ENCODE data around the gene DSTYK. TPM values are rescaled to one million over a fixed set of nuclear protein-coding genes. Genes with fewer than 3 reads are reported as not detected.

DSTYK gene
- total RNA-seq, 2 experiments from 2014 or later = 13.9 to 15.3 TPM

DNA sequence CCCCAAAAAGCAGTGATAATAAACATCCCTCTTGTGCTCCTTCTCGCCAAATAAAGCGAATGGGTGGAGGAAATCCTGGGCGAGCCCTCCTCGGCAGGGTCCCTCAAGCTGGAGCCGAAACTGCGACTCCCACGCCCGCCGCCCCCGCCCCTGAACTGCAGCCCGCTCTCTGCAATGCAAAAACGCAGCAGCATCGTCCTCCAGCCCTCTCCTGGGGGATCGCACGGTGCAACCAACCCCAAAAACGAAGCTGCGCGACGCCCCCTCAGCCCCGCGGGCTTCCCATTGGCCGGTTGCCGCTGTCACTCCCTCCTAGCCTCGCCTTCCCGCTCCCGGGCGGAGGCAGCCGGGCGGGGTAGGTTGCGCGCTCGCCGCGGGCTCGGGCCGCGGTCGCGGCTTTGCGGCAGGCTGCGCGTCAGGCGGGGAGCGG, 16.1 kb upstream of the DSTYK start, which contains the start of gene TMCC2:
TMCC2 (plus strand) TSS at position 363 of the 430 bp plus-strand sequence. CDS start 619 bp downstream, outside the sequence.
- peak; percentile 76 for ATAC-seq (ENCODE audit: poor library complexity)
- Histone ChIP-seq H3K36me3 (ENCODE audit: insufficient read depth, low read length) (no peaks in the 10 kb centered on the region), H3K4me3 (ENCODE audit: low read length) (peak within 1 kb of the TSS; percentile 64), H3K4me1 (ENCODE audit: insufficient read depth, low read length) (peaks cover 31% of the 10 kb centered on the region), H3K9me3 (ENCODE audit: control insufficient read depth in 1 of 2, insufficient read depth in 1 of 2, low read length in 2 of 2) (no peaks in the 10 kb centered on the region), H3K27ac (ENCODE audit: low read depth in 1 of 2, low read length in 2 of 2) (no peak within 1 kb of the TSS), H3K27me3 (ENCODE audit: control insufficient read depth in 1 of 2, insufficient read depth in 2 of 2, low read length in 2 of 2) (peaks cover 5 to 8% of the 10 kb centered on the region in 2 experiments)
- peak; percentile 49 to 87 (median 74) for DNase-seq
- peaks cover 30% of the 10 kb centered on the region for H3K4me1 Mint-ChIP-seq (ENCODE audit: low read depth)
- H3K27ac Mint-ChIP-seq = peak within 1 kb of the TSS; percentile 4
- no peak for TF ChIP-seq CTCF (IDR thresholded peaks at IDR 0.05)
- peak within 1 kb of the TSS; percentile 94 for H3K4me3 Mint-ChIP-seq
- intact Hi-C loops (cut with DNase I, micrococcal nuclease) = loop anchor here (1.0 to 5.0 kb wide), 3 partner anchors 15 to 105 kb away; partner anchors contain the start of genes DSTYK (in 1 of the 2) and RBBP5 (in 1 of the 2)
- ChIA-PET POLR2A (interaction anchor here (1.3 to 4.5 kb wide), 8 partner anchors 13 to 98 kb away, joined by 5 to 50 read pairs (median 7); partner anchors contain the start of genes DSTYK and NUAK2), CTCF (interaction anchor here (1.1 to 4.7 kb wide), 4 partner anchors 18 to 105 kb away, joined by 3 to 52 read pairs (median 7); partner anchors contain the start of gene RBBP5)
- no peaks in the 10 kb centered on the region for H3K36me3 Mint-ChIP-seq (ENCODE audit: low read depth)
- peaks cover 22% of the 10 kb centered on the region for H3K27me3 Mint-ChIP-seq
- no peaks in the 10 kb centered on the region for H3K9me3 Mint-ChIP-seq

DNA sequence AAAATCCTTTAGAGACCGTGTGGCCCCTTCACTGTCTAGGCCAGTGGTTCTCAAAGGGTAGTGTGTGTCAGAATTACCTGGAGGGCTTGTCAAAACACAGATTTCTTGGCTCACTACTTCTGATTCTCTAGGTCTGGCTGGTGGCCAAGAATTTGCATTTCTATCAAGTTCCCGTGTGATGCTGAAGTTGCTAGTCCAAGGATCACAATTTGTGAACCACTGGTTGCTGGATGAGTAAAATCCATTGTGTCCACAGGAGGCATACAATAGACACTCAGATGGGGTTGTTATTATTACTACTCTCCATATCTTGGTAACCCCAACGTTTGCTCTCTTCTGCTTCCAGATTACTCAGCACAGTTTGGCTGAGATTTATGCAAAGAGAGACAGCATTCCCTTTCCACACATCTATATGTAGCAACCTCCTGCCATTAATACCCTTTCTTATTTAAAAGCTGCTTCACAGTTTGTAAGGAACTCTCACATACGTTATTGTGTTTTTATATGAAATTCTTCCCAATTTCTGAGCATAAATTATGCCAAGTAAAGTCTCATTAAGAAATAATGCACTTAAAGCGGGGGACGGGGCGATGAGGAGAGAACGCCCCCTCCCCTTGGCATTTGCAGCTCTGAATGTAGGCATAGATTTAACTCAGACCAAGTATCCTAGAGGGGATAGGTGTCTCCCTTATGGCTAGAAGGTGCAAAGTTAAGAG, 15.5 kb upstream of the DSTYK start:
- H3K4me3 Mint-ChIP-seq = peak overlapping the region; percentile 87
- ATAC-seq (ENCODE audit: poor library complexity) (no peak), DNase-seq (peak in 2 of 14 experiments; percentile 23 to 27)
- H3K9me3 ChIP-seq (ENCODE audit: control insufficient read depth in 1 of 2, insufficient read depth in 1 of 2, low read length in 2 of 2) = no peaks in the 10 kb centered on the region
- TF ChIP-seq CTCF (IDR thresholded peaks at IDR 0.05) = no peak
- no peak overlapping the region for H3K27ac ChIP-seq (ENCODE audit: low read depth in 1 of 2, low read length in 2 of 2)
- peaks cover 31% of the 10 kb centered on the region for H3K4me1 ChIP-seq (ENCODE audit: insufficient read depth, low read length)
- H3K4me3 ChIP-seq (ENCODE audit: low read length) = peak overlapping the region; percentile 64
- no peaks in the 10 kb centered on the region for H3K9me3 Mint-ChIP-seq
- ChIA-PET POLR2A (interaction anchor here (1.3 to 4.5 kb wide), 6 partner anchors 12 to 94 kb away, joined by 5 to 50 read pairs (median 7); partner anchors contain the start of genes DSTYK and NUAK2), CTCF (interaction anchor here (1.1 to 4.7 kb wide), 3 partner anchors 19 to 46 kb away, joined by 3 to 52 read pairs (median 5); no protein-coding TSS in a partner anchor)
- no peak overlapping the region for H3K27ac Mint-ChIP-seq
- H3K36me3 ChIP-seq (ENCODE audit: insufficient read depth, low read length) = no peaks in the 10 kb centered on the region
- H3K36me3 Mint-ChIP-seq (ENCODE audit: low read depth) = no peaks in the 10 kb centered on the region
- intact Hi-C loops (cut with DNase I, micrococcal nuclease) = loop anchor here in 1 of 2 experiments (5.0 kb wide), 1 partner anchor 105 kb away; the partner anchor contains the start of gene RBBP5
- peaks cover 30% of the 10 kb centered on the region for H3K4me1 Mint-ChIP-seq (ENCODE audit: low read depth)
- peaks cover 23% of the 10 kb centered on the region for H3K27me3 Mint-ChIP-seq
- H3K27me3 ChIP-seq (ENCODE audit: control insufficient read depth in 1 of 2, insufficient read depth in 2 of 2, low read length in 2 of 2) = peaks cover 5 to 9% of the 10 kb centered on the region in 2 experiments

DNA sequence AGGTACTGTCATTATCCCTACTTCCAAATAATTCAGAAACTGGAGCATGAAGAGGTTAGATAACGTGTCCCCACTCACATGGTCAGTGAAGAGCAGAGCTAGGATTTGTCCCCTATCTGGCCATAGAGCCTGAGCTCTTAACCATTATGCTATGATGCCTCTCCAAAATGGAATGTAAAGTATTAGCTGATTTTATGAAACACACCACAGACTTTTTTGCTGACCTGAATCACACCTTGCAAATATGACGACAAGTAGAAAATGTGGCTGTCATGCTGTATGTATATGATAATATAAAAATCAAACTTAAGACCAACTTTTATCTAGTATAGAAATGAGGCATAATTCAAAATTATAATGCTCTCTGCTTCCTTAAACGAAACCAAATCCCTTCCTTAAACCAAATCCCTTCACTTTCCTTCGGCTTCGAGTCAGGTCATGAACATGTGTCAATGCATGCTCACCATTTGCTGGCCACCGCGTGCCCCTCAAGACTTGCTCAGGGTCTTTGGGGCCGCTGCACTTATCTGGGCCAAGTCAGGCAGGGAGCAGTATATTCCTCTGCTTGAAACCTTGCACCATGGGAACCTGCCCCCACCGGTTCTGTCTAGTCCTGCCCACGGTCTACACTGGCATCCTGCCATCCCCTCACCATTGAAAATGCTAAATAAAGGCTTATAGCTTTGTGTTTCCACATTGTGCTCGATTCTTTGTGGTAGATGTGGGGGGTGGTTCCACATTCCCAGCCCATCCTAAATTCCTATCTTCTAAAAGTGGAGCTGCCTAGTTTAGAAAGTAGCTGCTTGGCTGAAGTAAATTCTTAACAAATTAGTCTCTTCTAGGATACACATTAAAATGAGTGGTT, 14.6 kb upstream of the DSTYK start:
- peaks cover 5 to 9% of the 10 kb centered on the region in 2 experiments for H3K27me3 ChIP-seq (ENCODE audit: control insufficient read depth in 1 of 2, insufficient read depth in 2 of 2, low read length in 2 of 2)
- Mint-ChIP-seq H3K4me1 (ENCODE audit: low read depth) (peaks cover 30% of the 10 kb centered on the region), H3K27me3 (peaks cover 30% of the 10 kb centered on the region), H3K9me3 (no peaks in the 10 kb centered on the region), H3K27ac (no peak overlapping the region), H3K36me3 (ENCODE audit: low read depth) (no peaks in the 10 kb centered on the region), H3K4me3 (peak overlapping the region; percentile 65)
- ChIA-PET POLR2A (interaction anchor here (4.5 kb wide), 1 partner anchor 15 kb away, joined by 50 read pairs; the partner anchor contains the start of gene DSTYK), CTCF (interaction anchor here (4.7 kb wide), 1 partner anchor 30 kb away, joined by 52 read pairs; no protein-coding TSS in a partner anchor)
- no peak overlapping the region for H3K27ac ChIP-seq (ENCODE audit: low read depth in 1 of 2, low read length in 2 of 2)
- H3K9me3 ChIP-seq (ENCODE audit: control insufficient read depth in 1 of 2, insufficient read depth in 1 of 2, low read length in 2 of 2) = no peaks in the 10 kb centered on the region
- no peak for TF ChIP-seq CTCF (IDR thresholded peaks at IDR 0.05)
- ATAC-seq (ENCODE audit: poor library complexity) = no peak
- peaks cover 31% of the 10 kb centered on the region for H3K4me1 ChIP-seq (ENCODE audit: insufficient read depth, low read length)
- no peaks in the 10 kb centered on the region for H3K36me3 ChIP-seq (ENCODE audit: insufficient read depth, low read length)
- DNase-seq = no peak
- intact Hi-C loops (cut with DNase I, micrococcal nuclease) = loop anchor here in 1 of 2 experiments (5.0 kb wide), 1 partner anchor 104 kb away; the partner anchor contains the start of gene RBBP5
- no peak overlapping the region for H3K4me3 ChIP-seq (ENCODE audit: low read length)

Data from CD4-positive, alpha-beta T cell (primary cell).